Measurements from ENCODE around the gene CDH23. TPM values are rescaled to one million over a fixed set of nuclear protein-coding genes. Genes with fewer than 3 reads are reported as not detected.

Gene CDH23
- polyA plus RNA-seq, 4 donors, result 0.75 to 2.0 (median 1.3) TPM

DNA sequence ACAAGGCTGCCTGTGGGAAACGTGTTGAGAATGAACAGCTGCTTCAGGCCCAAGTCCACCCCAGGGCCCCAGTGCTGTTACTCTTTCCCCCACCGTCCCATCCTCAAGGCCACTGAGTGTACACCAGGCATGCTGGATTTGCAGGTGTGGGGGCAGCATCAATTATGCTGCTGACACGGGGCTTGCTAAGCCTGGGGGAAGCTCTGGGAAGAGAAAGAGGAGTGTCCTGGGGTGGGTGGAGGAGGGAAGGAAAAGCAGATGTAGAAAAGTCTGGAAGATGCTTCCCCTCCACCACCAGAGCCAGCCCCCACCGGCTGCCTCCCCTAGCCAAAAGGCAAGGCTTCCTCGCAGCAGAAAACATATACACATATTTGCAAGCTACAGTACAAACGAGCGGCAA, 153.9 kb downstream of the CDH23 start:
- no peak for DNase-seq (ENCODE audit: low read depth in 4 of 4, low spot score in 2 of 4)

DNA sequence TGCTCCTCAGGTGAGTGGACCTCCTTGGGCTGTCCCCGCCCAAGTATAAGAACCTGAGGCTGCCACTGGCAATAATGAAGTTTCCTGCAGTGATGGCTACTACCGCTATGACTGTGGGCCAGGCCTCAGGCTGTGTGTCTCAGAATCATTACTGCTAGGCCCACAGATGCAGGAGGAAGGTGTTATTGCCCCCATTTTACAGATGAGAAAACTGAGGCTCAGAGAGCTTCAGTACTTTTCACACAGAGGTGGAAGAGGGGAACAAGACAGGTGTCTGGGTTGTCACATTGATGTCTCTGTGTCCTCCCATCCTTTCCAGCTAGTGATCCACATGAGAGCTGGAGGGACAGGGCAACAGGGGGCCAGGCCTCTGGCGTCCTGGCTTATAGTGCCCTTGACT, 155.2 kb downstream of the CDH23 start:
- DNase-seq (ENCODE audit: low read depth in 4 of 4, low spot score in 2 of 4), result no peak

- DNase-seq (ENCODE audit: low read depth in 4 of 4, low spot score in 2 of 4), result no peak
Measured at GRCh38 chr10:71553432-71553831, 156.7 kb downstream of the CDH23 start.

- no peak for DNase-seq (ENCODE audit: low read depth in 4 of 4, low spot score in 2 of 4)
Measured at GRCh38 chr10:71554671-71555070, 158.0 kb downstream of the CDH23 start.

- DNase-seq (ENCODE audit: low read depth in 4 of 4, low spot score in 2 of 4), result no peak
Measured at GRCh38 chr10:71555087-71555723, 158.5 kb downstream of the CDH23 start.

DNA sequence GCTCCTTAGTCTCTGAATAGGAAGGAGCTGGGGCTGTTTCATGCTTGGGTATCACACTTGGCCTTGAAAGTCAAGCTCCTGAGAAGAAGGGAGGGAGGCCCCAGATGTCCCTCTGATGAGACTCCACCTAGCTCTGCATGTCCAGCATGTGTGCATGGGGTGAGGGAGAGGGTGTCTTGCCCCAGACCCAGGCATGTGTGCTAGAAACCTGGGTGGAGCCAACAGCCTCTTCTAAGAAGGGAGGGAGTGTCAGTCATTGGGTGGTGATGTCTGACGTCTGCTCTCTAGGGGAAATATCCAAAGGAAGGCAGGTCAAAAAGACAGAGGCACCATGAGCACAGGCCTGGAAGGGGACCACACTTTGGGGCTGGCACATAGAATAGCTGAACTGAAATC, 159.0 kb downstream of the CDH23 start:
- DNase-seq (ENCODE audit: low read depth in 4 of 4, low spot score in 2 of 4), result no peak

DNA sequence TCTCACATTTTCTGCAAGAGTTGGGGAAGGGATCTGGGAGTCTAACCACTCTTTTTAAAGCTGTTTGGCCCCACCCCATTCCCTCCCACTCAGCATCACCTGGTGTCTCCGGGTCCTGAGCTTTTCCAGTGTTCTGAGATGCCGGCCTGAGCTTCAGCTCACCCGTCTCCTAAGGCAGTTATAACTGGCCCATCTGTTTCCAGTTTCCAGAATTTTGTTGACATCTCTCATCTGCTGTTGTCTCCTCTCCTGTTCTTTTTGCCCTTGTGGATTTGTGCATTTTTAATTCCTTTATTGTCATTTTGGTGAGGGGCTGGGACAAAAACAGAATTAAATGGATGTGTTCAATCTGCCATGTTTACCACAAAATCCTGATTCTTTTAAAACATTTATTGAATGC, 162.3 kb downstream of the CDH23 start:
- no peak for DNase-seq (ENCODE audit: low read depth in 4 of 4, low spot score in 2 of 4)

DNA sequence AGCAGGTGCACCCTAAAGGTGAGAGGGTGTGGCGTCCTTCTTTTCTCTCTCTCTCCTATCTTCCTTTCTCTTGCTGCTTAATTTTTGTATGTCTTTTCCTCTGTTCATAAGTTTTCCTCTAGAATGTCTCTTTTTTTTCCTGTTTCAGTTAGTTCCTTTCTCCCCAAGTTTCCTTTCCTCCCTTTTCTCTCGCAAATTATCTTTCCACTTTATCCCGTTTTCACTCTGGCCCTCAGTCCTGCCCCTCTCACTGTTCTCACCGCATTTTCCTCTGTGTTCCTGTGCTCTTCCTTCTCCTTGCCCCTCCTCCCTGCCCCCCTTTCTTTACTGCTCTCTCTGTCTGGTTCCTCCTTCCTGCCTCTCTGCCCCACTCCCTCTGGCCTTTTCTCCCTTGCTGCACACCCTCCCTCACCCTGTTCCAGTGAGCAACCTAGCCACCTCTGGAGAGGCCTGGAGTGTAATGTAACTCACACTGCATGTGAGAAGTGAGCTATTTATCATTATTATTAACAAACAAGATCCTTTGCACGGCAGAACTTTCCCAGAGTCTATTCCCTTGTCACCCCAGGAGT, 164.4 kb downstream of the CDH23 start:
- DNase-seq (ENCODE audit: low read depth in 4 of 4, low spot score in 2 of 4), result no peak

GRCh38 chr10:71562181-71562580, 165.5 kb downstream of the CDH23 start:
- DNase-seq (ENCODE audit: low read depth in 4 of 4, low spot score in 2 of 4), result no peak

- DNase-seq (ENCODE audit: low read depth in 4 of 4, low spot score in 2 of 4), result no peak
Measured at GRCh38 chr10:71562904-71563303, 166.2 kb downstream of the CDH23 start.

DNA sequence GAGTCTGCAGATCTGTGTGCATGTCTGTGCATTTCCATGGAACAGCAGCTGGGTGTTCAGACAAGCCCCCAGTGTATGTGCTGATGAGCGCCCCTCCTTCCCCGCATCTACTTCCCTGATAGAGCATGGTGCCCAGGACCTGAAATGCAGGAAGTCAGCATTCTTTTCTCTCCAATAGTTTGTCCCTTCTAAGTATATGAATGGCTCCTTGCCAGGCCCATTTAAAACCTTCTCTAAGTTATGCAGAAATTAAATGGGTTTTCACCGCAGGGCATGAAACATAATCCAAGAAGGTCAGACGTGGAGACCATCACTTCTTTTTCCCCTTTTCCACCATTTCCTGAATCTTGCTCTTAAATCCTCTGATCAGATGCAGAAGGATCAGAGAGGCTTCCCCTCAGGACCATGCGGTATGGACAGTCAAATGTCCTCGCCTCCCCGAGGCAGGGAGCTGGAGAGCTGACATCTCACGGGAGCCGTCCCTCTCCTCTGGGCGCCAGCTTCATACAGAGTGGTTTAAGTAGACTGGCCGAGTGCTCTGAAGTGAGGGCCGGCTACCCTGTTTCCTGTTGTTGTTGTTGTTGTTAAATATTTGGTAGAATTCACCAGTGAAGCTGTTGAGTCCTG, 167.6 kb downstream of the CDH23 start:
- no peak for DNase-seq (ENCODE audit: low read depth in 4 of 4, low spot score in 2 of 4)

DNA sequence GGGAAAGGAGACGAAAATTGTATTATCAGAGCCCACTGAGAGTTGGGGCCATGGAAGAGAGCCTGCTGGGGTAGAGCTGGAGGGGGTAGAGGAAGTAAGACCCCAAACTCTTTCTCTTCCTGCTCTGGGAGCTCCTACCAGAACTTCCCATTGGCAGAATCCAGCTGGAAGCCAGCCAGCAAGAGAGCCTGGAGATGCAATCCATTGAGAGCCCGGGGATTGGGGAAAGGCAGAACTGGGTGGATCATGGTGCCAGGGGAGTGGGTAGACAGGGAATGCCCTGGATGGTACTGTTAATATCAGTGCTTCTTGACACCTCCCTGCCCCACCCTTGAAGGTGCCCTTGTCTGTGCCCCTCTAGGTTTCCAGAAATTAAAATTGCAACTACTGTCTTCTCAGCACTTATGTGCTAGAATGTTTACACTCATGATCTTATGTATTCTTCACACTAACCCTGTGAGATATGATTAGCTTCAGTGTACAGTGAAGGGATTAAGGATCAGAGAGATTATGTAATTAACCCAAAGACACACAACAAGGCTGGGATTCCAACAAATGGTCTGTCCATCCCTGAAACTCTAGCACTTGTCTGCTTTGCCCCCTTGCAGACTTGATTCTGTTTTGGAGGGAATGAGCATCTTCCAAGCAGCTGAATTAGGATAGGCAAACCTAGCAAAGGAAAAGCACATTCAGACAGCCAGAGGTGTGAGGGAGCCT, 168.7 kb downstream of the CDH23 start:
- DNase-seq (ENCODE audit: low read depth in 4 of 4, low spot score in 2 of 4), result no peak

DNA sequence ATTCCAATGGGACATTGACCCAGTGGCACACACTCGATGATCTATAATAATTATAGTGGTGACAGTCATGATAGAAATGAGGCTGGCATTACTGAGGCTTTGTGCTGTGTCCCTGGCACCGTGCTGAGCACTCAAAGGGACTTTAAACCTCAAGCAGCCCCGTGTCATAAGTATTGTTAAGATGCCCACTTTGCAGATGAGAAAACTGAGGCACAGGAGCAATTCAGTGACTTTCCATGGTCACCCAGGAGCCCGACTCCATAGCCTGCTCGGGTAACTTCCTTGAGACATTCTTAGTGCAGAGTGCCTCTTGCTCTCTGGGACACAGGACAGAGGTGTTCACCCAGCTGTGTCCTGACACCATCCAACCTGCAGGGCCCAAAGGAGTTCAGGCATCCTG, 170.3 kb downstream of the CDH23 start:
- DNase-seq (ENCODE audit: low read depth in 4 of 4, low spot score in 2 of 4), result no peak

- DNase-seq (ENCODE audit: low read depth in 4 of 4, low spot score in 2 of 4), result no peak
Measured at GRCh38 chr10:71568896-71569492, 172.3 kb downstream of the CDH23 start.

DNA sequence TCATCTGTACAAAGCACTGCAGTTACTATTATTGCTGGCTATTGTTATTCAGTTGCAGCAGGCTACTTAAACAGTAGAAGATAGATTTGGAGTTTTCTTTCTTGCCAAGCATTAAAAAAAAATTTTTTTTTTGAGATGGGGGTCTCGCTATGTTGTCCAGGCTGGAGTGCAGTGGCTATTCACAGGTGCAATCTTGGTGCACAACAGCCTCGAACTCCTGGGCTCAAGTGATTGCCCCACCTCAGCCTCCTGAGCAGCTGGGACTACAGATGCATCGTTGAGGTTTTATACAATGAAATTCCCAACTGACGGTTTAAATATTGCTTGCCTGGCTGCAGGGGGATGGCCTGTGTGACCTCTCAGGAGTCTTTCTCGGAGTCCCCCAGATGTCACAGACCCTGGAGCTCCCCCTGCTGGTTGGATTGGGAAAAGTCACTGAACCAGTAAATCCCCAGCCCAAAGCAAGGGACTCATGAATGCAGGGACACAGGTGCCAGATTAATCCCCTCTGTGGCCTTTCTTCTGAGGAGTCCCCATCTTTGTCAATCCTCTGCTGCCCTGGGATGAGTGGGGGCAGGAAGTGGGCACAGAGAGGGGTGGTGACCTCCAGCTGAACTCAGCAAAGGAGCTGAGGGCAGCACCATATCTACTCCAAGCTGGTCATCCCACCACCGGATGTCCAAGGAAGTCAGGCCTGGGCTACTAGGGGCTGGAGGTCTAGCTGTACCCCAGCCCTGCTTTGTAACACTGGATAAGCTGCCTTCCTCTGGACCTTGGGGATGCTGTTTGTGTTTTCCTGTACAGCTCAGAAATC, 173.3 kb downstream of the CDH23 start:
- no peak for DNase-seq (ENCODE audit: low read depth in 4 of 4, low spot score in 2 of 4)

GRCh38 chr10:71571460-71572175, 174.9 kb downstream of the CDH23 start:
- DNase-seq (ENCODE audit: low read depth in 4 of 4, low spot score in 2 of 4), result no peak

- no peak for DNase-seq (ENCODE audit: low read depth in 4 of 4, low spot score in 2 of 4)
Measured at GRCh38 chr10:71572962-71573361, 176.2 kb downstream of the CDH23 start.

- no peak for DNase-seq (ENCODE audit: low read depth in 4 of 4, low spot score in 2 of 4)
Measured at GRCh38 chr10:71573562-71574518, 177.1 kb downstream of the CDH23 start.

DNA sequence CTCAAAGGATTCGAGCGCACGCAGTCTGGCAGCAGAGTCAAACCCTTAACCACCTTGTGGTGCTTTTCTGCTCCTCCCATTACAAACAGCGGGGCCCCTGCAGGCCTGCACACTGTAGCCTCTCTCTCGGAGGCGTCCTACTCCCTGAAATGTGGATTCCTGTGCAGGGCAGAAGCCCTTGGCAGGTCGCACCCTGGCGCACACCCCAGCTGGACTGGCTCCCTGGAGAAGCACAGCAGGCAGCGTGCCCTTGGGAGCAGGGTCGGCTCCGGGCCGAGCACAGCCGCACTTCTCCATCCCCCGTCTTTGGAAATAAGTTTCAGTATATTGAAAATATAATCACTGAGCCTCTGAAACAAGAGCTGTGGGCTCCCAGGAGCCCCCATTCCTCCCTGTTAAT, 178.7 kb downstream of the CDH23 start:
- DNase-seq (ENCODE audit: low read depth in 4 of 4, low spot score in 2 of 4), result no peak
